ENCODE data around the gene CTSD.
"Not testable (repeated sequence)": the region's sequence is repeated elsewhere in the genome, so short reads cannot be mapped to it uniquely, and the experiment has no call there.

Gene CTSD

GRCh38 chr11:1771273-1771672, 7.5 kb upstream of the CTSD start:
- no peak for TF ChIP-seq CTCF (IDR thresholded peaks at IDR 0.05; ENCODE audit: low read depth, low read length)
- no peak overlapping the region for H3K4me3 ChIP-seq (ENCODE audit: low read depth, low read length)

GRCh38 chr11:1770528-1770927, 6.8 kb upstream of the CTSD start:
- no peak for TF ChIP-seq CTCF (IDR thresholded peaks at IDR 0.05; ENCODE audit: low read depth, low read length)
- H3K4me3 ChIP-seq (ENCODE audit: low read depth, low read length) = no peak overlapping the region

- TF ChIP-seq CTCF (IDR thresholded peaks at IDR 0.05; ENCODE audit: low read depth, low read length) = no peak
- no peak overlapping the region for H3K4me3 ChIP-seq (ENCODE audit: low read depth, low read length)
Observed at GRCh38 chr11:1770061-1770460, 6.3 kb upstream of the CTSD start.

DNA sequence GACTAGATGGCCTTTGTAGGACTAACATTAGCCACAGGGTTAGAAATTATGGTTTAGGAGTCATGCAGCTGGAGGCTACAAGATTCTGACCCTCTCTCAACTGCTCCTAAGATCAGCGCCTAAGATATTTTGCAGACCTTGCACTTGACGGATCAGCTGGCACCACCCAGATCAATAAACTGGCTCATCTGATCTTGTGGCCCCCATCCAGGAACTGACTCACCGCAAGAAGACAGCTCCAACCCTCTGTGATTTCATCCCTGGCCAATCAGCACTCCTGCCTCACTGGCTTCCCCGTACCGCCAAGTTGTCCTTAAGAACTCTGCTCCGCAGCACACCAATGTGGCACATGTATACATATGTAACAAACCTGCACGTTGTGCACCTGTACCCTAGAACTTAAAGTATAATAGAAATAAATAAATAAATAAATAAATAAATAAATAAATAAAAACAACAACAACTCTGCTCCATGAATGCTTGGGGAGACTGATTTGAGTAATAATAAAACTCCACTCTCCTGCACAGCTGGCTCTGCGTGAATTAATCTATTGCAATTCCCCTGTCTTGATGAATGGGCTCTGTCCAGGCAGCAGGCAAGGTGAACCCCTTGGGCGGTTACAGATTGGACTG, 5.7 kb upstream of the CTSD start:
- H3K4me3 ChIP-seq (ENCODE audit: low read depth, low read length) = not testable (repeated sequence)

DNA sequence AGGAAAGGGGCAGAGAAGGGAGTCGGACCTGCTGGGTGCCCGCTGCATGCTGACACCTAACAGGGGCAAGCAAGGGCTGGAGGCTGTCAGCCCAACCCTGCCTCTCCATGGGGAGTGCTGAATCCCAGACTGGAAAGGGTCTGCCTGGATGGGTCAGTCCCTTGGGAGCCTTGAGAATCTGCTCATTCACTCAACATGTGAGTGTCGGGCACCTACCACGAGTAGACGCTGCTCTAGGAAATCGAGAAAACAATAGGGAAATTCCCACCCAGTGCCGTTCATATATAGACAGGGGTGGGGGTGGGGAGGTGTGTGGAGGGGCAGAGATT, 4.4 kb upstream of the CTSD start:
- no peak overlapping the region for H3K4me3 ChIP-seq (ENCODE audit: low read depth, low read length)
- TF ChIP-seq CTCF (IDR thresholded peaks at IDR 0.05; ENCODE audit: low read depth, low read length) = no peak

DNA sequence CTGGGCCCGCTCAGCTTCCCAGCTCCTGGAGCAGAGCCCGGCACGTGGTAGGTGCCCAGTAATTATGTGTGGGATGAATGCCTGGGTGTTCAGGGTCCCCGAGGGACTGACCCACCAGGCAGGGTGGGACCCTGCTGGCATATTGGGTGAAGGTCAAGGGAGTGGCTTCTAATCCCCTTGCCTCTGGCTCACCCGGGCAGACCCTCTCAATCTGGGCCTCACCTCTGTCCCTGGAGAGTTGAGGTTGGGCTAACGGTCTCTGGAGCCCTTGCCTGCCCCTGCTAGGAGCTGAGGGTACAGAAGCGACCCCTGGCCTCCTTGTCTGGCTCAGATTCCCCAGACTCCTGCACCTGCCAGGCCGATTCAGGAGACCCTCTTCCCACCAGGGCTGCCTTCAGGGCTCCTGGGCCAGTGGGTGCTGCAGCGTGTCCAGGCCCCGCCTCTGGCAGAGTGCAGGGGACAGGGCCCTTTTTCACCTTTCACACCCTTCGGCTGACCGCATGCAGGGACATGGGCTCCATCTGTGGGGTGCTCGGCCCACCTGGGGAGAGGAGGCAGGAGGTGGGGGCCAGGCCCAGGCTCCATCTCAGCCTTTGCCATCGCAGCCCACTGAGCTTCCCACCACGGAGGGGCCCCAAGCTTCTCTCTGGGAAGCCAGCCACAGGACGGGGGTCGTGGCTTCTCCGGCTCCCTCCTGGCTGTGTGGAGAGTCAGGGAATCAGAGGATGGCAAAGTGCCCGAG, 3.8 kb upstream of the CTSD start:
- no peak for TF ChIP-seq CTCF (IDR thresholded peaks at IDR 0.05; ENCODE audit: low read depth, low read length)
- H3K4me3 ChIP-seq (ENCODE audit: low read depth, low read length) = no peak overlapping the region

DNA sequence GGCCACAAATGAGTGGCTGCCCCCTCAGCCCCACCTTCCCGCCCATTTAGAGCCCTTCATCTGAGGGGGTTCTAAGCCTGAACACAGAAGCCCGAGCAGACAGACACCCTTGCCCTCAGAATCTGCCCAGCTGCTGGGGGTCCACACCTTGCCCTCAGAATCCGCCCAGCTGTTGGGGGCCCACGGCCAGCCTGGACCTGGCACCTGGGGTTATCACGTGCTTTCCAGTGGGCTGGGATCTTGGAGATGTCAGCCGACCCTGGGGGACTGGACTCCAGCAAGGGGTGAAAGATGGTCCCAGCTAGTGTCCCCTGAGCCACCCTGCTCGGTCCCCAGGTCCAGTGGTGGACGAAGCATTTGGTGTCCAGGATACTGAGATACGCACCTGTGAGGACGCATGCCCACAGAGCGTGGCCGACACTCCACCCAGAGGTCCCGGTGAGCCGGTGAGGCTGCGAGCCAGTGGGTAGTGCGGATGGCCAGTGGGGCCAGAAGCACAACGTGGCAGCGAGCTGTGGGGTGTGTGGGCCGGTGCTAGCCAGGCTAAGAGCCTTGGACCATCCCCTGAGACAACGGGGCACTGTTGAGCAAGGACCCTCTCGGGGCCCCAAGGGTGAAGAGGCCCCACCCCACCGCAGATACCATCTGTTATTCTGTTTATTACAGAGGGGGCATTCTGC, 3.1 kb upstream of the CTSD start:
- no peak overlapping the region for H3K4me3 ChIP-seq (ENCODE audit: low read depth, low read length)
- no peak for TF ChIP-seq CTCF (IDR thresholded peaks at IDR 0.05; ENCODE audit: low read depth, low read length)
